Ectodermal cell (in vitro differentiated cells): ENCODE measurements around the gene PTGDR2.

ENCODE experiments used
- H3K27ac ChIP-seq: 2 replicates; pipeline ENCODE4 v1.7.0; 2013; ENCODE audit warnings: mild to moderate bottlenecking, low read depth, low read length; ENCODE audit not compliant: insufficient read depth, poor library complexity, severe bottlenecking
- H3K27me3 ChIP-seq: 2 replicates; pipeline ENCODE4 v1.7.0; 2013; ENCODE audit warnings: mild to moderate bottlenecking, low read length; ENCODE audit not compliant: insufficient read depth, control insufficient read depth, poor library complexity, severe bottlenecking
- H3K36me3 ChIP-seq: one replicate; pipeline ENCODE4 v1.7.0; 2013; ENCODE audit warnings: low read length; ENCODE audit not compliant: control insufficient read depth, insufficient read depth
- H3K4me1 ChIP-seq: one replicate; pipeline ENCODE4 v1.7.0; 2013; ENCODE audit warnings: low read length; ENCODE audit not compliant: control insufficient read depth, insufficient read depth
- H3K4me3 ChIP-seq: 2 replicates; pipeline ENCODE4 v1.7.0; 2013; ENCODE audit warnings: low read depth, low read length, control low read depth; ENCODE audit not compliant: insufficient read depth
- H3K9me3 ChIP-seq: 2 replicates; pipeline ENCODE4 v1.7.0; 2013; ENCODE audit warnings: mild to moderate bottlenecking, low read length, moderate library complexity; ENCODE audit not compliant: control insufficient read depth
- WGBS, 2 experiments: methylation state at CpG; one replicate each; pipeline ENCODE4 v1.1.7; 2013; ENCODE audit warnings: missing lambda C conversion rate in 2 of 2; 5-methylcytosine and 5-hydroxymethylcytosine counted together

The PTGDR2 gene

DNA sequence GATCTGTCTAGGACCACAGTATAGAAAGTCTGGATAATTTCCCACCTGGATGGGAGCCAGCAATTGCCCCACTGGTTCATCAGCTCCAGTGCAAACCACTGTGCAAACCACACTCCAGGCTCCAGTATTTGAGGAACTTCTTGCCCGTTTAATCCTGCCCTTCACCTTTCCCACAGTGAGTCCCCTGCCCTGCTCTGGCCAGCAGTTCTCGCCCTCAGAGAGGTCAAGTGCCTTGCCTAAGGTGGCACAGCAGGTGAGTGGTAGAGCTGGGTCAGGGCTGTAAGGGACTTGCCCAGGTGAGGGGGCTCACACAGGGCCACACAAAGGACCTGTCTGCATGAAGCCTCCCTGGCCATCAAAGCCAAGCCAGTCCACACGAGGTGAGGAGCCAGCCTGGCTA, 46.5 kb downstream of the PTGDR2 start:
- WGBS, 2 experiments, result 73 to 81% methylated on average over 3 of the region's 3 CpGs

DNA sequence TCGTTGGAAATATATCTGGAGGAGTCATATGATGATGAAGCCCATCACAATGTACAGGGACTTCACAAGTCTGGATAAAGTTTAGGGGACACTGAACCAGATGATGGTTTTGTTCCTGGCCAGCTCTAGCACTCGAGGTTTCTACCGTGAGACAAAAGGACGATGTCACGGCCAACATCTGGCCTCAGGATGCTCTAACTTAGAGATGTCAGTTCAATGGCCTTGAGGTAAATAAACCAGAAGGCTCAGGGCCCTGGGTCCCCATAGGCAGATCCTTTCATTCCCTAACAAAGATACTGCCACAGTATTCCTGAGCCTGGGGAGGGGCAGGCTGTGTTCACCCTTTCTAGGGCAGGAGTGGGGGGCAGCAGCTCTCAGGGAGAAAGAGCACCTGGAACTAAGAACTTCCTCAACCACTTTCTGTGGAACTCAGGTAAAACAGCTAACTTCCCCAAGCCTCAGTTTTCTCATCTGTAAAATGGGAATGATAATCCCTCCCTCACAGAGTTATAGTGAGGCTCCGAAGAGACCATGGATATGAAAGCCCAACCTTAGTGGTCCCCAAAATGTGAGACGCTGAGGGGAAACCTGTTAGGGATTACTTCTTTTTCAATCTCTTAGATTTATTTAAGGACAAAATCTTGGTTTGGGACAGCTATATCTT, 52.3 kb downstream of the PTGDR2 start:
- H3K36me3 ChIP-seq, result no peaks in the 10 kb centered on the region
- H3K9me3 ChIP-seq, result no peaks in the 10 kb centered on the region
- H3K27me3 ChIP-seq, result no peaks in the 10 kb centered on the region
- no peak overlapping the region for H3K4me3 ChIP-seq
- 89 to 90% methylated on average over 7 of the region's 7 CpGs for WGBS, 2 experiments
- no peak overlapping the region for H3K27ac ChIP-seq
- H3K4me1 ChIP-seq, result no peaks in the 10 kb centered on the region

More for the DNA sequence above, 46.5 kb downstream of the PTGDR2 start:
- Histone ChIP-seq H3K36me3 (no peaks in the 10 kb centered on the region), H3K27me3 (no peaks in the 10 kb centered on the region), H3K9me3 (no peaks in the 10 kb centered on the region), H3K27ac (no peak overlapping the region), H3K4me3 (no peak overlapping the region), H3K4me1 (no peaks in the 10 kb centered on the region)

DNA sequence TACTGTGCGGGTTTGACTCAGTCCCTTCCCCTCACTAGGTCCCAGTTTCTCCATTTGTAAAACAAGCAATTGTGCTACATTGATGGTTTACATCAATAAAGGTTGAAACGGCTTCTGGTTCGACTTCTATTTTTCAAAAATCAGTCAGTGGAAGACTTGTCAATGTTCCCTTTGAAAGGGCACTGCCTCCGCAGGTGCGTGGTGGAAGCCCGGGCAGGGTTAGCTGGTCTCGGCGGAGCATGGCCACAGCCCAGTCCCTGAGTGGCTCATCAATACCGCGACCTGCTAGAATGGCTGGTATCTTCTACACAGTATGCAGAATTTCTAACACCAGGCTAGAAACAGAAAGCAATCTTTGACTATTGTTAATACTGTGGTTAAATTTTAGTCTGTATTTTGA, 54.6 kb downstream of the PTGDR2 start:
- H3K4me3 ChIP-seq, result no peak overlapping the region
- H3K4me1 ChIP-seq, result no peaks in the 10 kb centered on the region
- H3K27ac ChIP-seq, result no peak overlapping the region
- H3K36me3 ChIP-seq, result no peaks in the 10 kb centered on the region
- H3K9me3 ChIP-seq, result no peaks in the 10 kb centered on the region
- WGBS, 2 experiments, result 91 to 92% methylated on average over 10 of the region's 10 CpGs
- no peaks in the 10 kb centered on the region for H3K27me3 ChIP-seq
